22Rv1 (cell line): ENCODE data around the gene PIP5K1A.

Source experiments
- ZFX ChIP-seq: fragments of 450-650 bp; IDR thresholded peaks from 2 replicates; pipeline ENCODE4 v1.6.1; 2017; ENCODE audit warnings: antibody characterized with exemption, borderline replicate concordance
- TF ChIP-seq, protein P1 (sequence below): fragments of 450-650 bp; IDR thresholded peaks from 2 replicates; pipeline ENCODE4 v1.5.1; 2017; ENCODE audit warnings: mild to moderate bottlenecking

DNA sequence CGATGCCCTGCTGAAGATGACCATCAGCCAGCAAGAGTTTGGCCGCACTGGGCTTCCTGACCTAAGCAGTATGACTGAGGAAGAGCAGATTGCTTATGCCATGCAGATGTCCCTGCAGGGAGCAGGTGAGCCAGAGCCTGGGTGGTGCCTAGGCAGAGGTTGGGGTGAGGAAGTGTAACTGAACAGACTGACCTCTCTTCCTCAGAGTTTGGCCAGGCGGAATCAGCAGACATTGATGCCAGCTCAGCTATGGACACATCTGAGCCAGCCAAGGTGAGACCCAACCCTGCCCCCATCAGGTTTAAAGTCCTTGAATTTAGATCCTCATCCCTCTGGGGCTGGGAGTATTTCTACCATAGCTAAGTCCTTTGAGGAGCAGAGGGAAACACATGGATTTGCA is 68.0 kb downstream of the PIP5K1A start:
- TF ChIP-seq, protein P1, sequence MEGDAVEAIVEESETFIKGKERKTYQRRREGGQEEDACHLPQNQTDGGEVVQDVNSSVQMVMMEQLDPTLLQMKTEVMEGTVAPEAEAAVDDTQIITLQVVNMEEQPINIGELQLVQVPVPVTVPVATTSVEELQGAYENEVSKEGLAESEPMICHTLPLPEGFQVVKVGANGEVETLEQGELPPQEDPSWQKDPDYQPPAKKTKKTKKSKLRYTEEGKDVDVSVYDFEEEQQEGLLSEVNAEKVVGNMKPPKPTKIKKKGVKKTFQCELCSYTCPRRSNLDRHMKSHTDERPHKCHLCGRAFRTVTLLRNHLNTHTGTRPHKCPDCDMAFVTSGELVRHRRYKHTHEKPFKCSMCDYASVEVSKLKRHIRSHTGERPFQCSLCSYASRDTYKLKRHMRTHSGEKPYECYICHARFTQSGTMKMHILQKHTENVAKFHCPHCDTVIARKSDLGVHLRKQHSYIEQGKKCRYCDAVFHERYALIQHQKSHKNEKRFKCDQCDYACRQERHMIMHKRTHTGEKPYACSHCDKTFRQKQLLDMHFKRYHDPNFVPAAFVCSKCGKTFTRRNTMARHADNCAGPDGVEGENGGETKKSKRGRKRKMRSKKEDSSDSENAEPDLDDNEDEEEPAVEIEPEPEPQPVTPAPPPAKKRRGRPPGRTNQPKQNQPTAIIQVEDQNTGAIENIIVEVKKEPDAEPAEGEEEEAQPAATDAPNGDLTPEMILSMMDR: no peak
- TF ChIP-seq ZFX: no peak
